Renal cortical epithelial cell (primary cell): Measurements from ENCODE around the gene COX4I2. TPM values are rescaled to one million over a fixed set of nuclear protein-coding genes. Genes with fewer than 3 reads are reported as not detected.
"Not testable (repeated sequence)": the region's sequence is repeated elsewhere in the genome, so short reads cannot be mapped to it uniquely, and the experiment has no call there.

ENCODE experiments used
- DNase-seq: peaks from one replicate; pipeline ENCODE4 v3.0.0-alpha.2; 2011; ENCODE audit warnings: low read depth
- total RNA-seq: library from RNA; depleted of rRNA; stranded (reverse); fragments of >200 nt; gene quantifications from 2 replicates; pipeline ENCODE4 v1.2.3, GENCODE V29; 2014

COX4I2 gene
- total RNA-seq, 1 donor from 2014 or later = not detected

DNA sequence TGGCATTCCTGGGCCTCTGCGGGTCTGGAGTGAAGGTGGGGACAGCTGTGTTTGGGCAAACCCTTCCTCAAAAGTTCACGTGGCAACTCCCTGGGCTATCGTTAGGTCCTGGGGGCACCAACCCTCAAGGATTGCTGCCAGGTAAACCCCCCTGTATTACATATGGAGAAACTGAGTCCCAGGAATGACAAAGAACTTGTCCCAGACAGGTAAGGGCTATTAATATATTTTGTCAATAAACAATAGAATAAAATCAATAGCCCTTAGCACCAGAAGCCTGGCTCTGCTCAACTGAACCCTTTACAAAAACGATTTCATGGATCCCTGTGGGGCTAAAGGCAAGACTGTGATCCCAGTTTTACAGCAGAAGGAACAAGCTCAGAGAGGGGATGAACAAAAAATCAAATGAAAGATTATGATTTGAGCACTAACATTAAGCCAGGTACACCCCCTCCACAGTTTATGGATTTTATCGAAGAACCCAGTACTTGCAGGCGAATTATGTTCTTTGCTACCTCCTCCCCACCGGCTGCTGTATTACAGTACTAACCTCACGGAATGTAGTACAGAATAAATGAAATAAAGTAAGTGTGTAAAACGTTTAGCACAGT lies 30.0 kb upstream of the COX4I2 start:
- peak; percentile 40 for DNase-seq

DNA sequence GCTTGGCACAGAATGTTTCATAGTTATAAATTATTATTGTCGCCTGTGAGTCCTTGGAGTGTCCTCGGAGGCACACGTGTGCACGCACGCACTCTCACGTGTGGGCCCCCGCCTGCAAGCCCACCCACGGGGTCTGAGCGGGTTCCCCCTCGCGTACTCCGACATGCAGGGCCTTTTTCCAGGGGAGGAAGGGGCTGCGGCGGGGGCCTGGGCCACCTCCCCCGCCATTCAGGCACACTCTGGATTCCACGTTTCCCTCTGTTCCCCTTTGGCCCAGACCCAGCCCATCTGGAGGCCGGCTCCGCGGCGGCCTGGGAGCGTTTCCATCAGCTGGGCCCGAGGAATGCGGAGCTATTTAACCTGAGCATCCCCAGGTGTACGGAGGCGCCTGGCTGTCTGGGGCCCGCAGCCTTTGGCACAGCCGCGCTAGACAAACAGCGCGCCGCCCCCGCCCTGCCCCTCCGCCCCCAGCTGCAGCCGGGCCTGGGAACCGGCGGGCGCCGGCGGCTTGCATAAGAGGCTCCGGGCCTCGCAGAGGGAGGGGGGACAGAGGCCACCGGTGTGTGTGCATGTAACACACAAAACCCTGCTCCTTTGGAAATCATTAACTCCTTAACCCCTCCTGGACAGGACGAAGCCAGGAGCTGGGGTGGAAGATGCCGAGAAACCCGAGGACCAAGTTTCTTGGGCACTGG lies 29.3 kb upstream of the COX4I2 start:
- peak; percentile 95 for DNase-seq

DNA sequence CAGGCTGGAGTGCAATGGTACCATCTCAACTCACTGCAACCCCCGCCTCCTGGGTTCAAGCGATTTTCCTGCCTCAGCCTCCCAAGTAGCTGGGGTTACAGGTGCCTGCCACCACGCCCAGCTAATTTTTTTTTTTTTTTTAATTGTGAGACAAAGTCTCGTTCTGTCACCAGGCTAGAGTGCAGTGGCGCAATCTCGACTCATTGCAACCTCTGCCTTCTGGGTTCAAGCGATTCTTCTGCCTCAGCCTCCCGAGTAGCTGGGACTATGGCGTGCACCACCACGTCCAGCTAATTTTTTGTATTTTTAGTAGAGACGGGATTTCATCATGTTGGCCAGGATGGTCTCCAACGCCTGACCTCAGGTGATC lies 25.5 kb upstream of the COX4I2 start:
- not testable (repeated sequence) for DNase-seq

DNA sequence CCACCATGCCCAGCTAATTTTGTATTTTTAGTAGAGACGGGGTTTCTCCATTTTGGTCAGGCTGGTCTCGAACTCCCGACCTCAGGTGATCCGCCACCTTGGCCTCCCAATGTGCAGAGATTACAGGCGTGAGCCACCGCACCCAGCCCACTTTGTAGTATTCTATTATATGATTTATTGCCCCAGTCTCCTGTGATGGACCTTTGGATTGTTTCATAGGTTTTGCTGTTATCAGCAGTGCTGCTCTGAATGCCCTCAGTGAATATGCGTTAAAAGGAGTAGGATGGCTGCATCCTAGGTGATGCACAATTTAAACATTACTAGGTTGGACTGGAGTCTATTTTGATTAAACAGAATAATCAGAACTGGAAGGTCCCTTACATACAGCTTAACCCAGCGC lies 22.3 kb upstream of the COX4I2 start:
- no peak for DNase-seq

GRCh38 chr20:31617432-31618104 lies 20.1 kb upstream of the COX4I2 start:
- DNase-seq = no peak

GRCh38 chr20:31620246-31620645 lies 17.5 kb upstream of the COX4I2 start:
- DNase-seq = no peak

DNA sequence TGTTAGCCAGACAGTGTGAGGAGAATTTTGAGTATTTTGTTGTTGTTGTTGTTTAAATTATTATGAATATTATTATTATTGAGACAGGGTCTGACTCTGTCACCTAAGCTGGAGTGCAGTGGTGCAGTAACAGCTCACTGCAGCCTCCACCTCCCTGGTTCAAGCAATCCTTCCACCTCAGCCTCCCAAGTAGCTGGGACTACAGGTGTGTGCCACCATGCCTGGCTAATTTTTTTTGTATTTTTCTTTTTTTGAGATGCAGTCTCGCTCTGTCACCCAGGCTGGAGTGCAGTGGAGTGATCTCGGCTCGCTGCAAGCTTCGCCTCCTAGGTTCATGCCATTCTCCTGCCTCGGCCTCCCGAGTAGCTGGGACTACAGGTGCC lies 14.6 kb upstream of the COX4I2 start:
- not testable (repeated sequence) for DNase-seq

DNA sequence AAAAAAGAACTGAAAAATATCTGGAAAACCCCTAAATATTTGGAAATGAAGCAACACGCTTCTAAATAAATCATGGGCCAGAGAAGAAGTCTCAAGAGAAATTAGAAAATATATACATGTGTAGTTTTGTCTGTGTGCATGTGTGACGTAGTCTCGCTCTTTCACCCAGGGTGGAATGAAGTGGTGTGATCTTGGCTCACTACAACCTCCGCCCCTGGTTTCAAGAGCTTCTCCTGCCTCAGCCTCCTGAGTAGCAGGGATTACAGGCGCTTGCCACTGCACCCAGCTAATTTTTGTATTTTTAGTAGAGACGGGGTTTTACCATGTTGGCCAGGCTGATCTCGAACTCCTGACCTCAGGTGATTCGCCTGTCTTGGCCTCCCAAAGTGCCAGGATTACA lies 11.2 kb upstream of the COX4I2 start:
- DNase-seq = not testable (repeated sequence)

DNA sequence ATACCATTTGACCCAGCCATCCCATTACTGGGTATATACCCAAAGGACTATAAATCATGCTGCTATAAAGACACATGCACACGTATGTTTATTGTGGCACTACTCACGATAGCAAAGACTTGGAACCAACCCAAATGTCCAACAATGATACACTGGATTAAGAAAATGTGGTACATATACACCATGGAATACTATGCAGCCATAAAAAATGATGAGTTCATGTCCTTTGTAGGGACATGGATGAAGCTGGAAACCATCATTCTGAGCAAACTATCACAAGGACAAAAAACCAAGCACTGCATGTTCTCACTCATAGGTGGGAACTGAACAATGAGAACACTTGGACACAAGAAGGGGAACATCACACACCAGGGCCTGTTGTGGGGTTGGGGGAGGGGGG lies 9.7 kb upstream of the COX4I2 start:
- not testable (repeated sequence) for DNase-seq

GRCh38 chr20:31630187-31630790 lies 7.4 kb upstream of the COX4I2 start:
- no peak for DNase-seq

DNA sequence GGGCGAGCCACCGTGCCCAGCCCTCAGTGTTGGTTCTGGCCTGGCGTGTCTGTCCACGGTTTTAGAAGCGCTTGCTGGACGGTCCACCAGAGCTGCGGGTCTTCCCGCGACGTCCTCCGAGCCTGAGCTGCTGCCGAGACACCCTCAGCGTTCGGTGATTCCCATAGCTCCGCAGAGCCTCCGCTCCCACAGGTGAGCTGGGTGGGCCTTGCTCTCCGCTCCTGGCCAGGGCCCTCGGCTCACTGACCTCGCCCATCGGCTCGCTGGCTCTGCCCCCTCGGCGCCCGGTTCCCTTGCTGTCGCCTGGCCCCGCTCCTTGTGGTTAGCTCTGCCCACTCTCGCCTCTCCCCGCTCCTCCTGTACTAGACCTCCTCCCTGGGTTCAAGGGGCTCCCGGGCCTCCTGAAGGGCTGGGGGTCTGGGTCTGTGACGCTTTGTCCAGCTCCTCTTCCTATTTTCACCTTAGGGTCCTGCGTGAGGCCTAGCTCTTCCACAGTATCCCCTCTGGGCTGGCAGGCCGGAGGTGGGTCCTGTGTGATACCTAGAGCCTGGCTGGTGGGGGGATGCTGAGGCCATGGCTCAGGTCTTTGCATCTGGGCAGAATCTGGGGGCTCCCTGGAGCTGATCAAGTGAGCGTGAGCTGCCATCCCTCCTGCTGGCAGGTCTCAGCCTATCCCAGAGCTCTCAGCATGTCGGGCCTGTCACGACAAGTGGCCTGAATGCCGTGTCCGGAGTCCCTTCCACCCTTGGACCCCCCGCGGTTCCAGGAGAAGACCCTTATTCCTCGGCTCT lies 5.0 kb upstream of the COX4I2 start:
- DNase-seq = no peak

DNA sequence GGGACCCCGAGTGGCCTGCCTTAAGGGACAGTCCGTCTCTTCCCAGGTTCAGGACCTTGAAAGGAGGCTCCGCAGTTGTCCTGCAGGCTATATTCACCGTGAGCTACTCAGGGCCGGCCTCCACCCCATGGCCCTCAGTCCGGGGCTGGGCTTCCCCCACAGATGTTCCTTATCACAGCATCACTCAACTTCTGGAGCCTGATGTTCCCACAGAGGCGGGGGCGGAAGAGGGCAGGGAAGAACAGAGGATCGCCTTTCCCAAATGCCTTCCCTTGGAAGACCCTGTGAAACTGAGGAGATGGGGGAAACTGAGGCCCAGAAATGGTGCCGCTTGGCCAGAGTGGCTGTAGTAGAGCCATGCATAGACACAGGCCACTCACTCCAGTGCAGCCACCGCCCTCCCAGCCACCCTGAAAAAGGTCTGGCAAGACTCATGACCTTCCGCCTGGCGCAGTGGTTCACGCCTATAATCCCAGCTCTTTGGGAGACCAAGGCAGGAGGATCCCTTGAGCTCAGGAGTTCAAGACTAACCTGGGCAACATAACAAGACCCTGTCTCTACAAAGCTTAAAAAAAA lies 4.3 kb upstream of the COX4I2 start:
- DNase-seq = no peak

DNA sequence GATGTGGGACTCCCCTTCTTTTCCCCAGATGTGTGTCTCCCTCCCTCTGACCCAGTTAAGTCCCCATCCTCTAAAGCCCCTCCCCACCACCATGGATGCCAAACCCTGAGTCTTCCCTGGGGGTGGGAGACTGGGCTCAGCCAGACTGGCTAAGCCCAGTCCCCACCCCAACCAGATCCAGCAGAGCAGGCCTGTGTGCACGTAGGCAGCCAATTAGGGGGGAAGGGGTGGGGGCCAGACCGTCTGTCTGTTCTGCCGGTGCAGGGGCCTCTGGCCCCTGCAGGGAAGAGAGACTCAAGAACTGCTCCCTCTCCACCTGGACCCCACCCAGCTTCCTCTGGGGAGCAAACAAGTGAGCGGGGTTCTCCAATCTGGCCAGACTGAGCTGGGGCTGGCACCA lies 605 bp downstream of the COX4I2 start:
- no peak for DNase-seq

DNA sequence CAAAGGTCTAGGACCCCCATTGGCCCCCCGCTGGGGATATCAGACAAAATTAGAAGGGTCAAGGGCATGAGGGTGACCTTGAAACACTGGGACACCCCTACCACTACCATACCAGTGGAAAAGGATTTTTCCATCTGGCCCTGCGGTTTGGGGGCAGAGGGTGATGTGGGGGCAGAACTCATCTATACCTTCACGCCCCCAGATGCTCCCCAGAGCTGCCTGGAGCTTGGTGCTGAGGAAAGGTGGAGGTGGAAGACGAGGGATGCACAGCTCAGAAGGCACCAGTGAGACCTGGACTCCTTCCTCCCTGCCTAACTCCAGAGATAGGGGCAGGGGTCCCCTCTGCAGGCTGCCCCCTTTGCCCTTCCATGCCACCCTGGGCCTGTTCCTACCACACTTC lies 1.1 kb downstream of the COX4I2 start:
- DNase-seq = no peak

GRCh38 chr20:31640259-31640658 lies 2.5 kb downstream of the COX4I2 start:
- DNase-seq = no peak

DNA sequence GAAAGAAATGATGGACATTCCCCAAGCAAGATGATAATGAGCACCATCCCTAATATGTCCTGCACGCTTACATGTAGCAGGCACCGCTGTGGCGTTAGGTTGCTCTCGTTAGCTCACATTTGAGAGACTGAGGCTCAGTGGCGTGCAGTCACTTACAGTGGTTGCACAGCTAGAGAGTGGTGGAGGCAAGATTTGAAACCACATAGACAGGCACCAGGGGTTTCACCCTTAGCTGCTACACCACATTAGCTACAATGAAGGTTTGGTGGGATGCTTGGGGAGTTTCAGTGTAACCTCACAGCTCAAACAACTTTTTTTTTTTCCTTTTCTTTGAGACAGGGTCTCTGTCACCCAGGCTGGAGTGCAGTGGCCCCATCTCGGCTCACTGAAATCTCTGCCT lies 3.7 kb downstream of the COX4I2 start:
- no peak for DNase-seq

- DNase-seq = no peak
Measured at GRCh38 chr20:31642837-31643236, 5.1 kb downstream of the COX4I2 start.

DNA sequence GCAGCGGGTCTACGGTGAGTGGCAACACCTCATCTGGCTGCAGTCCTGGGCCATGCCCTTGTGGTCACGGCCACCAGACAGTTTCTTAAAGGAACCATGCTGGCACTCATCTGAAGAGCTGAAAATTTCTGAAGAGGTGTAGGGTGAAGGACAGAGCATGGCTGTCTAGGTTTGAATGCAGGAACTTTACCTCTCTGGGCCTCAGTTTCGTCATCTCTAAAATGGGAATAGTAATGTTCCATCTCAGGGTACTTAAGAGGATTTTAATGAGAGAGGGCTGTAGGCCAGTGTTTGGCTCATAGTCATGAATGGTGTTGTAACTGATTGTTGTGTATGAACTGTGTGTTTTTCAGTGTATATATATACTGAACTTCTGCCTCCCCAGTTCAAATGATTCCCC lies 5.8 kb downstream of the COX4I2 start:
- no peak for DNase-seq

GRCh38 chr20:31644701-31645100 lies 7.0 kb downstream of the COX4I2 start:
- no peak for DNase-seq

DNA sequence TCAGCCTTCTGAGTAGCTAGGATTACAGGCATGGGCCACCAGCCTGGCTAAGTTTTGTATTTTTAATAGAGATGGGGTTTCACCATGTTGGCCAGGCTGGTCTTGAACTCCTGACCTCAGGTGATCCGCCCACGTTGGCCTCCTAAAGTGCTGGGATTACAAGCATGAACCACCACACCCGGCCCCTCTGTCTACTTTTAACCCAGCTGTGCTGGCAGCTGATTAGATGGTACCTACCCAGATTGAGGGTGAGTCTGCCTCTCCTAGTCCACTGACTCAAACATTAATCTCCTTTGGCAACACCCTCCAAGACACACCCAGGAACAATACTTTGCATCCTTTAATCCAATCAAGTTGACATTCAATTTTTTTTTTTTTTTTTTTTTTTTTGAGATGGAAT lies 10.4 kb downstream of the COX4I2 start:
- DNase-seq = not testable (repeated sequence)

GRCh38 chr20:31652917-31653396 lies 15.2 kb downstream of the COX4I2 start:
- DNase-seq = no peak

GRCh38 chr20:31653561-31653960 lies 15.8 kb downstream of the COX4I2 start:
- DNase-seq = no peak
